IMR-90 (cell line): ENCODE results near the gene POLR2L. TPM values are rescaled to one million over a fixed set of nuclear protein-coding genes. Genes with fewer than 3 reads are reported as not detected.

Experiments
- ATAC-seq: fragments of 200-7000 bp; cut with Tn5 transposase; 2 replicates; pipeline ENCODE4 v1.9.1; 2020; ENCODE audit warnings: low read depth, mild to moderate bottlenecking, moderate library complexity
- BruUV-seq: library from RNA; stranded (reverse); fragments of 400-500 nt; replicated peaks from 2 replicates; lab custom pipeline; 2021; lab: Mats Ljungman, UMichigan
- CTCF ChIA-PET: fragments of 300-600 bp; formaldehyde crosslinking; extraction: SDS; loops from one replicate; lab custom pipeline; 2021; ENCODE audit warnings: antibody characterized with exemption; lab: Yijun Ruan, JAX
- POLR2A ChIA-PET: fragments of 300-600 bp; sonication (Branson Sonifier 250); formaldehyde crosslinking; loops from one replicate; lab custom pipeline; 2022; ENCODE audit warnings: antibody characterized with exemption; ENCODE audit not compliant: unreplicated experiment; lab: Charles Lee
- DNase-seq: peaks from one replicate; pipeline ENCODE4 v3.0.0; 2013
- H2AFZ ChIP-seq: replicated peaks from 2 replicates; pipeline ENCODE3; 2013; ENCODE audit warnings: low read length, mild to moderate bottlenecking; ENCODE audit not compliant: poor library complexity
- H2AK5ac ChIP-seq: 2 replicates; pipeline ENCODE4 v1.6.1; 2013; ENCODE audit warnings: low read depth, low read length, inconsistent platforms
- H2AK9ac ChIP-seq: replicated peaks from 2 replicates; pipeline ENCODE3; 2013; ENCODE audit warnings: mild to moderate bottlenecking, low read depth, low read length, moderate library complexity; ENCODE audit not compliant: poor library complexity
- H2BK120ac ChIP-seq: 2 replicates; pipeline ENCODE4 v1.6.1; 2013; ENCODE audit warnings: low read depth, low read length, inconsistent platforms
- H2BK15ac ChIP-seq: 3 replicates; pipeline ENCODE4 v1.6.1; 2013; ENCODE audit warnings: low read depth, low read length, inconsistent platforms
- H2BK20ac ChIP-seq: 2 replicates; pipeline ENCODE4 v1.6.1; 2013; ENCODE audit warnings: low read depth, mild to moderate bottlenecking, inconsistent platforms, low read length, moderate library complexity
- H2BK5ac ChIP-seq: 2 replicates; pipeline ENCODE4 v1.6.1; 2013; ENCODE audit warnings: mild to moderate bottlenecking, low read depth, low read length, inconsistent platforms; ENCODE audit not compliant: poor library complexity, severe bottlenecking
- H3K14ac ChIP-seq: replicated peaks from 2 replicates; pipeline ENCODE4 v1.6.1; 2013; ENCODE audit warnings: low read depth, low read length, inconsistent platforms
- H3K18ac ChIP-seq: 2 replicates; pipeline ENCODE4 v1.6.1; 2013; ENCODE audit warnings: low read depth, low read length, control low read depth
- H3K23ac ChIP-seq: 2 replicates; pipeline ENCODE4 v1.6.1; 2013; ENCODE audit warnings: low read depth, low read length, inconsistent platforms
- H3K27ac ChIP-seq: 2 replicates; pipeline ENCODE4 v1.5.1; 2013; ENCODE audit warnings: mild to moderate bottlenecking, control low read depth, low read length; ENCODE audit not compliant: insufficient read depth
- H3K27me3 ChIP-seq: 2 replicates; pipeline ENCODE4 v1.6.1; 2013; ENCODE audit warnings: low read length; ENCODE audit not compliant: control insufficient read depth, insufficient read depth
- H3K36me3 ChIP-seq: 2 replicates; pipeline ENCODE4 v1.6.1; 2013; ENCODE audit warnings: low read length, mixed read lengths; ENCODE audit not compliant: control insufficient read depth, insufficient read depth
- H3K4ac ChIP-seq: 2 replicates; pipeline ENCODE4 v1.6.1; 2013; ENCODE audit warnings: low read depth, low read length, inconsistent platforms
- H3K4me1 ChIP-seq: 2 replicates; pipeline ENCODE4 v1.6.1; 2013; ENCODE audit warnings: low read length, mixed read lengths; ENCODE audit not compliant: control insufficient read depth, insufficient read depth
- H3K4me2 ChIP-seq: 2 replicates; pipeline ENCODE4 v1.6.1; 2013; ENCODE audit warnings: low read depth, mild to moderate bottlenecking, control low read depth, low read length, moderate library complexity
- H3K4me3 ChIP-seq: 2 replicates; pipeline ENCODE4 v1.5.1; 2013; ENCODE audit warnings: low read depth, mild to moderate bottlenecking, control low read depth, low read length, moderate library complexity; ENCODE audit not compliant: insufficient read depth
- H3K56ac ChIP-seq: 2 replicates; pipeline ENCODE4 v1.6.1; 2013; ENCODE audit warnings: low read length, inconsistent platforms; ENCODE audit not compliant: insufficient read depth; ENCODE audit errors: extremely low read depth
- H3K79me1 ChIP-seq, 2 experiments: 2 replicates each; pipeline ENCODE4 v1.6.1; 2013; ENCODE audit warnings: low read length in 2 of 2, inconsistent platforms in 1 of 2, low read depth in 1 of 2
- H3K9ac ChIP-seq: 2 replicates; pipeline ENCODE4 v1.6.1; 2013; ENCODE audit warnings: low read depth, low read length, control low read depth
- H3K9me1 ChIP-seq: 2 replicates; pipeline ENCODE4 v1.6.1; 2013; ENCODE audit warnings: low read length, inconsistent platforms; ENCODE audit not compliant: insufficient read depth
- H3K9me3 ChIP-seq: 2 replicates; pipeline ENCODE4 v1.6.1; 2013; ENCODE audit warnings: low read length; ENCODE audit not compliant: control insufficient read depth, insufficient read depth
- H4K20me1 ChIP-seq: 2 replicates; pipeline ENCODE4 v1.6.1; 2013; ENCODE audit warnings: low read length, inconsistent platforms; ENCODE audit not compliant: insufficient read depth
- H4K5ac ChIP-seq: 2 replicates; pipeline ENCODE4 v1.6.1; 2013; ENCODE audit warnings: mild to moderate bottlenecking, low read depth, low read length, control low read depth
- H4K8ac ChIP-seq, 2 experiments: 2 replicates each; pipeline ENCODE4 v1.6.1; 2013; ENCODE audit warnings: low read depth in 2 of 2, low read length in 2 of 2, control low read depth in 1 of 2, inconsistent platforms in 1 of 2
- H4K91ac ChIP-seq: 2 replicates; pipeline ENCODE4 v1.6.1; 2013; ENCODE audit warnings: low read depth, low read length, inconsistent platforms; ENCODE audit not compliant: insufficient read depth
- MAZ ChIP-seq: IDR thresholded peaks from 2 replicates; pipeline ENCODE4 v1.6.1; 2012; ENCODE audit warnings: low read depth, mild to moderate bottlenecking, low read length, improper control_type of control experiment, moderate library complexity, borderline replicate concordance
- NFE2L2 ChIP-seq: fragments of 150-350 bp; IDR thresholded peaks from 2 replicates; pipeline ENCODE4 v1.6.1; 2016; ENCODE audit warnings: low read depth, mild to moderate bottlenecking, low read length
- RCOR1 ChIP-seq: IDR thresholded peaks from 2 replicates; pipeline ENCODE4 v1.6.1; 2012; ENCODE audit warnings: mild to moderate bottlenecking, low read length, improper control_type of control experiment; ENCODE audit not compliant: insufficient replicate concordance
- WGBS, 2 experiments: methylation state at CpG; one replicate each; pipeline versions ENCODE4 v1.1.5 to v1.1.7; 2013; ENCODE audit warnings: missing lambda C conversion rate in 2 of 2; ENCODE audit not compliant: insufficient read length in 1 of 2; ENCODE audit errors: extremely low coverage in 2 of 2; 5-methylcytosine and 5-hydroxymethylcytosine counted together
- dilution Hi-C: fragments of 300-500 bp; cut with HindIII; formaldehyde crosslinking; loops from one replicate; pipeline ENCODE4 v1.14.3; 2018; ENCODE audit warnings: low sequenced_read_pairs; ENCODE audit not compliant: unreplicated experiment
- in situ Hi-C: fragments of 300-500 bp; cut with MboI; formaldehyde crosslinking; loops from 3 replicates; pipeline ENCODE4 v1.14.3; 2019; ENCODE audit warnings: low sequenced_read_pairs, inconsistent platforms, mixed read lengths
- intact Hi-C: fragments of 100-400 bp; cut with micrococcal nuclease; formaldehyde crosslinking; loops from 2 replicates; pipeline ENCODE4 v1.10.0; 2022
- polyA plus RNA-seq, 3 experiments: library from polyadenylated mRNA; depleted of rRNA; stranded (reverse); fragments of >200 nt; gene quantifications; 2 replicates each; pipeline ENCODE4 v1.2.3, GENCODE V29; 2012; ENCODE audit warnings: low replicate concordance in 1 of 3
- total RNA-seq: library from RNA; depleted of rRNA; stranded (reverse); fragments of >200 nt; gene quantifications from 2 replicates; pipeline ENCODE4 v1.2.3, GENCODE V29; 2012

Gene POLR2L
- total and polyA plus RNA-seq, 2 of the 4 experiments (the other 2 are of a cell fraction): 44.4 to 416 TPM

DNA sequence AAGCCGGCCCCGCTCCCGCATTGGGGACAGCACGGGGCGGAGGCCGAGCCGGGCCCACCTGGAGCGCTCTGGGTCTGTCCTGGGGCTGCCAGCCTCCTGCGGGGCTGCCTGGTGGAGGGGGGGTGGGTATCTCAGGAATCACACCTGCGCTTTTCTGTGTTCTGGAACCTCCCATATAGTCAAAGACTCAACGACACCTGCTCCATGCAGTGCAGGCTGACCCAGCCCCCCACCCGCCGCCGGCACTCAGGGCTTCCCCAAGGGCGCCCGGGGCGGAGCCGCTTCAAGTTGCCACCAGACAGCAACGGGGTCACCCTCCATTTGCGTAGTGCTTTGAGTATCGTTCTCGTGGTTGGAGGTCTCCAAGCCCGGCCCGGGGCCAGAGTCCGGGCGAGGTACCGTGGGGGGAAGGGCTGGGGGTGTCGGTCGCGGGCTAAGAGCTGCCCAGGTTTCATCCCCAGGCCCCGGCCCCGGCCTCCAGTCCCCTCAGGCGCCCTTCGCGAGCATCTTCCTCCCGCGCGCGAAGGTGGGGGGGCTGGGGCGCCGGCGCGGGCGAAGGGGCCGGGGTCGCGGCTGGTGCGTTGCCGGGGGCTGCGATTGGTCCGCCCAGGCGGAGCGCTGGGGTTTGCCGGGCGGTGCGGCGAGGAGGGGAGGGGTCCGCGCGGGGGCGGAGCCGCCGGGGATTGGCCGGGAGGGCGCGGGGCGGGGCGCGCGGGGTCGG lies 6.9 kb upstream of the POLR2L start:
- H3K27me3 ChIP-seq: no peaks in the 10 kb centered on the region
- no peak overlapping the region for H3K14ac ChIP-seq
- H2BK20ac ChIP-seq: no peak overlapping the region
- intact Hi-C loops: loop anchor here (10.0 kb wide), 1 partner anchor 206 kb away; no protein-coding TSS in a partner anchor
- H2AFZ ChIP-seq: peak overlapping the region; percentile 47
- no TSS peak for BruUV-seq
- no peak overlapping the region for H2AK5ac ChIP-seq
- dilution Hi-C loops: no loop called here
- H2BK120ac ChIP-seq: no peak overlapping the region
- peaks cover 52% of the 10 kb centered on the region for H4K20me1 ChIP-seq
- no peak overlapping the region for H3K56ac ChIP-seq
- H3K18ac ChIP-seq: no peak overlapping the region
- 32% methylated on average over 5 of the region's 71 CpGs; no CpG with 5 or more reads in 1 of the 2 experiments for WGBS, 2 experiments
- no peak overlapping the region for H4K91ac ChIP-seq
- H3K9ac ChIP-seq: peak overlapping the region; percentile 21; the same call in 1 of the 2 replicates
- no peak overlapping the region for H2BK15ac ChIP-seq
- ATAC-seq: peak; percentile 57
- no peak for TF ChIP-seq NFE2L2
- TF ChIP-seq MAZ: 0 out of 2 replicates have a peak, but pooled peaks have one; percentile 6
- no peak for TF ChIP-seq RCOR1
- H3K4me1 ChIP-seq: peaks cover 38% of the 10 kb centered on the region
- H3K9me1 ChIP-seq: peaks cover 11% of the 10 kb centered on the region; the same call in 1 of the 2 replicates
- H3K79me1 ChIP-seq: peaks cover 23 to 86% of the 10 kb centered on the region in 2 experiments
- H3K4ac ChIP-seq: peak overlapping the region; percentile 56; the same call in 1 of the 2 replicates
- no peak overlapping the region for H3K27ac ChIP-seq
- ChIA-PET CTCF (interaction anchor here (0.8 kb wide), 1 partner anchor 10 kb away, joined by 3 read pairs; no protein-coding TSS in a partner anchor), POLR2A (no interaction called here)
- DNase-seq: no peak
- peak overlapping the region in 1 of 2 experiments; percentile 27; a peak in 1 of 4 replicates for H4K8ac ChIP-seq
- no peak overlapping the region for H3K23ac ChIP-seq
- peak overlapping the region; percentile 91 for H2AK9ac ChIP-seq
- H3K4me3 ChIP-seq: peak overlapping the region; percentile 53
- no peak overlapping the region for H4K5ac ChIP-seq
- H3K36me3 ChIP-seq: peaks cover 2% of the 10 kb centered on the region; the same call in 1 of the 2 replicates
- peak overlapping the region; percentile 87 for H3K4me2 ChIP-seq
- in situ Hi-C loops: no loop called here
- H3K9me3 ChIP-seq: no peaks in the 10 kb centered on the region
- no peak overlapping the region for H2BK5ac ChIP-seq
